Lung (tissue), 12 donors: ENCODE measurements around the gene LMX1A. TPM values are rescaled to one million over a fixed set of nuclear protein-coding genes. Genes with fewer than 3 reads are reported as not detected.

ENCODE experiments used
- ATAC-seq: fragments of 200-7000 bp; cut with Tn5 transposase; one replicate; pipeline ENCODE4 v1.9.1; 2020; ENCODE audit warnings: moderate number of reproducible peaks; ENCODE audit not compliant: insufficient read depth, low FRiP score
- DNase-seq, 3 donors: peaks; one replicate each; pipeline ENCODE4 v3.0.0-alpha.2; 2013 to 2017
- H3K27ac ChIP-seq, 2 donors: one replicate each; pipeline ENCODE4 v1.5.1; 2013; ENCODE audit warnings: mild to moderate bottlenecking in 2 of 2, moderate library complexity in 2 of 2, control low read depth in 1 of 2, inconsistent platforms in 1 of 2, low read depth in 1 of 2, low read length in 1 of 2
- H3K27me3 ChIP-seq, 3 donors: one replicate each; pipeline ENCODE4 v1.5.1; 2013; ENCODE audit warnings: low read length in 2 of 3; ENCODE audit not compliant: control insufficient read depth in 3 of 3, insufficient read depth in 3 of 3
- H3K36me3 ChIP-seq, 4 donors: one replicate each; pipeline ENCODE4 v1.5.1; 2013; ENCODE audit warnings: low read length in 4 of 4, mild to moderate bottlenecking in 1 of 4, moderate library complexity in 1 of 4; ENCODE audit not compliant: control insufficient read depth in 4 of 4, insufficient read depth in 4 of 4
- H3K4me1 ChIP-seq, 5 donors: one replicate each; pipeline ENCODE4 v1.5.1; 2013; ENCODE audit warnings: low read length in 5 of 5, mild to moderate bottlenecking in 2 of 5, moderate library complexity in 1 of 5; ENCODE audit not compliant: control insufficient read depth in 5 of 5, insufficient read depth in 5 of 5
- H3K4me3 ChIP-seq: one replicate; pipeline ENCODE4 v1.5.1; 2013; ENCODE audit warnings: mild to moderate bottlenecking, control low read depth, moderate library complexity
- H3K9ac ChIP-seq, 2 donors: one replicate each; pipeline ENCODE4 v1.5.1; 2013; ENCODE audit warnings: low read length in 2 of 2, control low read depth in 1 of 2; ENCODE audit not compliant: insufficient read depth in 1 of 2
- H3K9me3 ChIP-seq, 4 donors: one replicate each; pipeline ENCODE4 v1.5.1; 2013; ENCODE audit warnings: low read length in 3 of 4, mild to moderate bottlenecking in 1 of 4, moderate library complexity in 1 of 4; ENCODE audit not compliant: control insufficient read depth in 4 of 4, insufficient read depth in 3 of 4
- CTCF ChIP-seq: IDR thresholded peaks from 2 replicates; pipeline ENCODE4 v1.5.1; 2012; ENCODE audit warnings: mild to moderate bottlenecking; ENCODE audit errors: control extremely low read depth, extremely low read depth
- WGBS, 2 donors: extraction: QIAGEN DNeasy Blood & Tissue Kit; methylation state at CpG; one replicate each; pipeline ENCODE4 v1.1.7; 2013; 5-methylcytosine and 5-hydroxymethylcytosine counted together
- polyA plus RNA-seq, 2 donors: library from polyadenylated mRNA; stranded (reverse); fragments of 200-250 nt; gene quantifications; one replicate each; pipeline ENCODE4 v1.2.1, GENCODE V29; 2013
- total RNA-seq, 2 donors: library from RNA; depleted of rRNA in 1 of 2; stranded (reverse); fragments of >200 nt in 1 of 2; gene quantifications; one replicate each; pipeline ENCODE4 v1.2.1, GENCODE V29; 2014 to 2021
- donor health status: control.
- donor health status: control.
- donor health status: Bipolar disorder and iron deficiency.
- donor health status: healthy.
- donor health status: DM: yes; HTN: yes; CAD: no.

The LMX1A gene
- total and polyA plus RNA-seq, 4 donors: 0.03 TPM; not detected in 3

DNA sequence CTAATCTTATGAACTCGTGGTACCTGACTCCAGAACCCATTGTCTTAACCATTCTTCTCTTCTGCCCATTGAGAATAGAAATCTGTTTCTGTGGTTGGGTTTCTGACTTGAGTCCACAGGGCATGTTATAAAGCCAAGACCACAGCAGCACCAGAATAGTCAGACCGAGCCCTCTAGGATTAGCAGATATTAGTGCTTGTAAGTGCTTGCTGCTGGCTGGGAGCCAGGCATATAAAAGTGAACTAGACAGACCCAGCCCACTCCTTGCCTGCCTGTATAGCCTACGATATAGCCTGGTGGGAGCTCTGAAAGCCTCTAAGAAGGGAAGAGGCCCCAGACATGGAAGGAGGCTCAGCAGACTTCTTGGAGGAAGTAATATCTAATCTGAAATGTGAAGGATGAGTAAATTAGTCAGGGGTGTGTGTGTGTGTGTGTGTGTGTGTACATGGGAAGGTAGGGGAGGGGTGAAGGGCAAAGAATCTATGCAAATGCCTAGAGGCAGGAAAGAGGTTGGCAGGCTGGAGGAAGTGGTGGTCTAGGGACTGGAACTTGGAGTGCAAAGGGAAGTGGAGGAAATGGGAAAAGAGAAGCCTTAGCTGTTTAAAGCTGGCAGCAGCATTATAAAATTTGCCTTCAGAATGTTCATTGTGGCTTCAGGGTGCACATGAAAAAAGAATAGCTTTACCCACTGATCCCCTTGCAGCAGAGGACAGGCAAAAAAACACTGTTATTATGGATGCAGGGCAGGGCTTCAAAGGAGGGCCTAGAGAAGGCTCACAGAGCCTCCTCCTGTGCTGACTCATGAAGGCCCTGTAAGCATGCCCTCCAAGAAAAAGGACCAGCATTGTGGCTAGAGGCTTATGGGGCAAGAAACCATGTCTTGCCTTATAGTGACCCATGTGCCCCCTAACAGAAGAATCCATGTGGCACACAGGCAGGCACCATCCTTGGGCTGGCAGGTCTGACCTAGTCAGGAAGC, 169.2 kb downstream of the LMX1A start:
- H3K9ac ChIP-seq: no peak overlapping the region
- no peak overlapping the region for H3K27ac ChIP-seq
- H3K4me3 ChIP-seq: no peak overlapping the region
- WGBS, 2 donors: 48 to 62% methylated on average over 3 of the region's 3 CpGs
- peak in 1 of 3 donors; percentile 13 for DNase-seq
- TF ChIP-seq CTCF: no peak
- no peaks in the 10 kb centered on the region for H3K36me3 ChIP-seq
- no peaks in the 10 kb centered on the region for H3K4me1 ChIP-seq
- H3K27me3 ChIP-seq: no peaks in the 10 kb centered on the region
- no peak for ATAC-seq
- H3K9me3 ChIP-seq: peaks cover 0 to 6% (median 0%) of the 10 kb centered on the region in 4 donors

DNA sequence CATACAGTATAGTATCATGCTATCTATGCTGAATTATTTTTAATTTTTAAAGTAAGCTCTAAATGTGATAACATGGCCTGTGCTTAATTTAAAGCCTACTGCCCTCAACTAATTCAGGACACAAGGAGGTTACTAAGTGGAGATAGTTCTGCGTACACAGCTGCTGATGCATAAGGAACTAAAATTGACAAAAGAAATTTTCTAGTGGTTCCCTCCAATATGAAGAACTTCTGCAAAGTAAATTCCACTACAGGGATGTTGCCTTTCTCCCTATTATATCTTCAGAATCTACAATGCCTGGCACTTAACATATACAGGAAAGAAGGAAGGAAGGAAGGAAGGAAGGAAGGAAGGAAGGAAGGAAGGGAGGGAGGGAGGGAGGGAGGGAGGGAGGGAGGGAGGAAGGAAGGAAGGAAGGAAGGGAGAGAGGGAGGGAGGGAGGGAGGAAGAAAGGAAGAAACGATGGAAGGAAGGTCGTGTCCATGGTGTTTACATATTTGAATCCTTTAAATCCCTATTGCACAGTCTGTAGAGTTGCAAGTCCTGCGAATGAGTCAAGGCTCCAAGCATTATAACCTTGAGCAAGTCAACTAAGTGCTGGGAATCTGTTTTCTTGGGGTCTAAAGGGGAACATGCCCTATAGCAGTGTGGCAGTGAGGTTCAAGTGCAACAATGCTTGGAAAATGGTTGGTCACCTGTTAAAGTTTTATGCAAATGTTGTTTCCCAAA, 171.2 kb downstream of the LMX1A start:
- Histone ChIP-seq H3K9me3 (peaks cover 0 to 5% (median 0%) of the 10 kb centered on the region in 4 donors), H3K4me3 (no peak overlapping the region), H3K4me1 (no peaks in the 10 kb centered on the region), H3K9ac (no peak overlapping the region), H3K27ac (no peak overlapping the region), H3K36me3 (no peaks in the 10 kb centered on the region), H3K27me3 (no peaks in the 10 kb centered on the region)
- ATAC-seq (no peak), DNase-seq (no peak)
- TF ChIP-seq CTCF: no peak
- 63 to 66% methylated on average over 4 of the region's 4 CpGs for WGBS, 2 donors

DNA sequence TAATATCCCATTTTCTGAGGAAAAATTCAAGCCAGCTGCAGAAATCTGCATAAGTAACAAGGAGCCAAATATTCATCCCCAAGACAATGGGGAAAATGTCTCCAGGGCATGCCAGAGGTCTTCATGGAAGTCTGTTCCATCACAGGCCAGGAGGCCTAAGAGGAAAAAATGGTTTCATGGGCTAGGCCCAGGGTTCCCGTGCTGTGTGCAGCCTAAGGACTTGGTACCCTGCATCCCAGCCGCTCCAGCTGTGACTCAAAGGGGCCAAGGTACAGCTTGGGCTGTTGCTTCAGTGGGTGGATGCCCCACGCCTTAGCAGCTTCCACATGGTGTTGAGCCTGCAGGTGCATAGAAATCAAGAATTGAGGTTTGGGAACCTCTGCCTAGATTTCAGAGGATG, 173.5 kb downstream of the LMX1A start:
- no peak overlapping the region for H3K4me3 ChIP-seq
- H3K9ac ChIP-seq: no peak overlapping the region
- H3K9me3 ChIP-seq: peaks cover 0 to 5% (median 0%) of the 10 kb centered on the region in 4 donors
- H3K36me3 ChIP-seq: no peaks in the 10 kb centered on the region
- H3K4me1 ChIP-seq: no peaks in the 10 kb centered on the region
- no peak for TF ChIP-seq CTCF
- ATAC-seq (no peak), DNase-seq (no peak)
- no peaks in the 10 kb centered on the region for H3K27me3 ChIP-seq
- 81 to 85% methylated on average over 3 of the region's 3 CpGs for WGBS, 2 donors
- no peak overlapping the region for H3K27ac ChIP-seq
